Spleen (tissue), 7 donors: ENCODE data around the gene RPS6KA2.

Experiments used
- POLR2A ChIP-seq, 3 donors: fragments of 450-650 bp; IDR thresholded peaks; one replicate each; pipeline ENCODE4 v1.5.1; 2017; ENCODE audit warnings: antibody characterized with exemption in 3 of 3, mild to moderate bottlenecking in 1 of 3
- POLR2AphosphoS5 ChIP-seq, 3 donors: sonication (generic); formaldehyde crosslinking; IDR thresholded peaks; one replicate each; pipeline ENCODE4 v1.5.1; 2017; ENCODE audit warnings: antibody characterized with exemption in 3 of 3
- TF ChIP-seq, protein P1 (sequence below), 11 experiments: fragments of 200-600 bp in 7 of 11; fragments of 450-650 bp in 4 of 11; sonication (generic) in 4 of 11; IDR thresholded peaks in 8 of 11; conservative IDR thresholded peaks in 3 of 11; 1 replicate in 7 of 11; 2 replicates in 4 of 11; pipeline versions ENCODE4 v1.4.0 to v1.8.0; 2016 to 2021; ENCODE audit warnings: antibody characterized with exemption in 11 of 11, inconsistent platforms in 4 of 11, mild to moderate bottlenecking in 1 of 11
- donor health status: DM: no; HTN: no; CAD: no; lungs with moderate emphysema.
- donor health status: DM: no; HTN: no; CAD: no.
- donor health status: DM: no; HTN: no; CAD: no.

GRCh38 chr6:166504100-166504499 is 123.0 kb downstream of the RPS6KA2 start:
- TF ChIP-seq POLR2AphosphoS5 (IDR thresholded peaks at IDR 0.05) = no peak
- TF ChIP-seq, protein P1, sequence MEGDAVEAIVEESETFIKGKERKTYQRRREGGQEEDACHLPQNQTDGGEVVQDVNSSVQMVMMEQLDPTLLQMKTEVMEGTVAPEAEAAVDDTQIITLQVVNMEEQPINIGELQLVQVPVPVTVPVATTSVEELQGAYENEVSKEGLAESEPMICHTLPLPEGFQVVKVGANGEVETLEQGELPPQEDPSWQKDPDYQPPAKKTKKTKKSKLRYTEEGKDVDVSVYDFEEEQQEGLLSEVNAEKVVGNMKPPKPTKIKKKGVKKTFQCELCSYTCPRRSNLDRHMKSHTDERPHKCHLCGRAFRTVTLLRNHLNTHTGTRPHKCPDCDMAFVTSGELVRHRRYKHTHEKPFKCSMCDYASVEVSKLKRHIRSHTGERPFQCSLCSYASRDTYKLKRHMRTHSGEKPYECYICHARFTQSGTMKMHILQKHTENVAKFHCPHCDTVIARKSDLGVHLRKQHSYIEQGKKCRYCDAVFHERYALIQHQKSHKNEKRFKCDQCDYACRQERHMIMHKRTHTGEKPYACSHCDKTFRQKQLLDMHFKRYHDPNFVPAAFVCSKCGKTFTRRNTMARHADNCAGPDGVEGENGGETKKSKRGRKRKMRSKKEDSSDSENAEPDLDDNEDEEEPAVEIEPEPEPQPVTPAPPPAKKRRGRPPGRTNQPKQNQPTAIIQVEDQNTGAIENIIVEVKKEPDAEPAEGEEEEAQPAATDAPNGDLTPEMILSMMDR (IDR thresholded peaks at IDR 0.05 in 8 of 11, conservative IDR thresholded peaks at IDR 0.05 in 3 of 11) = no peak
- no peak for TF ChIP-seq POLR2A (IDR thresholded peaks at IDR 0.05)
